ENCODE data around the gene SLFN11. TPM values are rescaled to one million over a fixed set of nuclear protein-coding genes. Genes with fewer than 3 reads are reported as not detected.
A peak's percentile ranks its signal among the peaks of the same experiment; 100 is the strongest.

The SLFN11 gene
- total RNA-seq, 1 experiment from 2014 or later = 0.90 TPM

- Histone ChIP-seq H2AK5ac (ENCODE audit: insufficient read length, low read length) (no peak overlapping the region), H2BK15ac (ENCODE audit: low read depth, low read length) (no peak overlapping the region), H3K56ac (ENCODE audit: insufficient read length, low read depth, low read length) (no peak overlapping the region), H4K8ac (replicated peaks; ENCODE audit: insufficient read length, low read depth, low read length) (no peak overlapping the region), H3K4me1 (ENCODE audit: insufficient read depth, low read length) (no peaks in the 10 kb centered on the region; the same call in 1 of the 2 replicates), H3K27ac (ENCODE audit: insufficient read length, low read depth, low read length) (no peak overlapping the region), H2BK12ac (ENCODE audit: insufficient read length, low read depth, low read length) (no peak overlapping the region), H3K18ac (ENCODE audit: insufficient read length, low read depth, low read length) (no peak overlapping the region), H2BK20ac (ENCODE audit: low read depth, low read length, poor library complexity, severe bottlenecking) (no peak overlapping the region), H3K4me2 (ENCODE audit: insufficient read depth, insufficient read length, low read length) (no peak overlapping the region), H3K79me1 (ENCODE audit: insufficient read depth, low read depth, low read length, poor library complexity, severe bottlenecking) (no peaks in the 10 kb centered on the region), H4K5ac (ENCODE audit: insufficient read length, low read depth, low read length) (no peak overlapping the region), H3K4ac (ENCODE audit: low read depth, low read length) (no peak overlapping the region), H3K27me3 (ENCODE audit: insufficient read depth, low read length) (peaks cover 10% of the 10 kb centered on the region; the same call in 1 of the 2 replicates), H4K91ac (ENCODE audit: insufficient read length, low read depth, low read length) (no peak overlapping the region), H3K23me2 (ENCODE audit: insufficient read length, low read depth, low read length, poor library complexity, severe bottlenecking) (peaks cover 12% of the 10 kb centered on the region), H3K9ac (ENCODE audit: extremely low read depth, insufficient read length, low read length) (no peak overlapping the region), H3K14ac (ENCODE audit: insufficient read depth, low read length) (no peak overlapping the region), H3K23ac (ENCODE audit: insufficient read length, low read depth, low read length) (no peak overlapping the region), H2BK5ac (ENCODE audit: insufficient read length, low read length) (no peak overlapping the region), H3K9me3 (ENCODE audit: control insufficient read depth, low read depth, low read length) (no peaks in the 10 kb centered on the region), H2AFZ (ENCODE audit: low read length) (no peak overlapping the region), H3T11ph (ENCODE audit: low read length) (no peak overlapping the region), H3K79me2 (ENCODE audit: insufficient read depth, low read length) (no peaks in the 10 kb centered on the region), H2BK120ac (ENCODE audit: low read depth, low read length, poor library complexity, severe bottlenecking) (no peak overlapping the region), H4K20me1 (ENCODE audit: control insufficient read depth, insufficient read depth, insufficient read length) (no peaks in the 10 kb centered on the region)
- H3K9me3 Mint-ChIP-seq = no peaks in the 10 kb centered on the region
- H3K4me1 Mint-ChIP-seq = peaks cover 42 to 44% of the 10 kb centered on the region in 2 experiments
- no peak for DNase-seq
- H3K36me3 Mint-ChIP-seq (ENCODE audit: insufficient read depth in 1 of 3, low read depth in 3 of 3) = no peaks in the 10 kb centered on the region; a peak in 1 of 7 replicates
- no peak for TF ChIP-seq CTCF (conservative IDR thresholded peaks at IDR 0.05)
- H3K27me3 Mint-ChIP-seq (ENCODE audit: low read depth) = peaks cover 11% of the 10 kb centered on the region
- WGBS (ENCODE audit: extremely low coverage, insufficient read length, low lambda C conversion rate) = no CpG with 5 or more reads among the region's 5 CpGs
- peak overlapping the region in 2 of 3 experiments; percentile 59 to 83; a peak in 4 of 7 replicates for H3K27ac Mint-ChIP-seq
- H3K4me3 Mint-ChIP-seq = peak overlapping the region in 1 of 2 experiments; percentile 18; a peak in 2 of 5 replicates
These were observed 58.1 kb downstream of the SLFN11 start for GRCh38 chr17:35315283-35315682.

Measured in H9 (cell line).